Astrocyte (in vitro differentiated cells and primary cell): ENCODE measurements around the gene LRBA.

ENCODE experiments used
- EZH2 ChIP-seq: IDR thresholded peaks from 2 replicates; pipeline ENCODE4 v1.6.1; 2012; ENCODE audit warnings: mild to moderate bottlenecking, low read length, inconsistent platforms; ENCODE audit not compliant: insufficient read depth
- TF ChIP-seq, protein P1 (sequence below): IDR thresholded peaks from 2 replicates; pipeline ENCODE4 v1.5.1; 2011; ENCODE audit warnings: low read depth, mild to moderate bottlenecking, inconsistent platforms, low read length, moderate library complexity; ENCODE audit not compliant: insufficient read depth

DNA sequence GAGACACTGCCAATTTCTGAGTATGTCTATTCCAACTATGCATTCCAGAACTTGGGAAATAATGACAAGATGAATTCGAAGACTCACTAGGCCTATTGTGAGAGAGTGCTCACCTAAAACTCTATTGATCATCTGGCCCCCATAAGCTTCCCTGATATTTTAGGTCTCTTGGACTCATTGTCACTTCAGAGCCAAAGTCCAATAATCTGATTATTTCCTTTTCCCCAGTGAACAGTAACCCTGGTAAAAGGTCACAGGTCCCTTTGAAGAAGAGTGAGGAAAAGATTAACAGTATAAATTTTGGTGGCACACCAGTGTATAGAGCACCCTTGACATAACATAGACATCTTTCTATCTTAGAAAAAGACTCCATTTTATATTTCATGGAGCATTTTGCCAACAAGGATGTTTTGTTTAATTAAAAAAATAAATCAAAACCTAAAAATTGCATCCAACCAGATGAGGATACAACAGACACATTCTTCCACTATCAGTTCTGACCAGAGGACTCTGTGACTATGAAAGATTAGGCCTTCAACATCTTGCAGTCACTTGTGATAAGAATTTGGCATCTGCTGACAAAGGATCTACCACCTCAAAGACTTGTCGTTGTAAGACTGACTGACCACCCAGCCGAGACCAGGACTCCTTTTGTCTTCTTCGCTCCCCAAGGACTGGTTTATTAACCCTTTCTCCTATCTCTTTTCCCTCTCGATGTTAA lies 241.2 kb downstream of the LRBA start:
- TF ChIP-seq, protein P1, sequence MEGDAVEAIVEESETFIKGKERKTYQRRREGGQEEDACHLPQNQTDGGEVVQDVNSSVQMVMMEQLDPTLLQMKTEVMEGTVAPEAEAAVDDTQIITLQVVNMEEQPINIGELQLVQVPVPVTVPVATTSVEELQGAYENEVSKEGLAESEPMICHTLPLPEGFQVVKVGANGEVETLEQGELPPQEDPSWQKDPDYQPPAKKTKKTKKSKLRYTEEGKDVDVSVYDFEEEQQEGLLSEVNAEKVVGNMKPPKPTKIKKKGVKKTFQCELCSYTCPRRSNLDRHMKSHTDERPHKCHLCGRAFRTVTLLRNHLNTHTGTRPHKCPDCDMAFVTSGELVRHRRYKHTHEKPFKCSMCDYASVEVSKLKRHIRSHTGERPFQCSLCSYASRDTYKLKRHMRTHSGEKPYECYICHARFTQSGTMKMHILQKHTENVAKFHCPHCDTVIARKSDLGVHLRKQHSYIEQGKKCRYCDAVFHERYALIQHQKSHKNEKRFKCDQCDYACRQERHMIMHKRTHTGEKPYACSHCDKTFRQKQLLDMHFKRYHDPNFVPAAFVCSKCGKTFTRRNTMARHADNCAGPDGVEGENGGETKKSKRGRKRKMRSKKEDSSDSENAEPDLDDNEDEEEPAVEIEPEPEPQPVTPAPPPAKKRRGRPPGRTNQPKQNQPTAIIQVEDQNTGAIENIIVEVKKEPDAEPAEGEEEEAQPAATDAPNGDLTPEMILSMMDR, result no peak
- TF ChIP-seq EZH2, result no peak
